ENCODE results near the gene LYPD8. TPM values are rescaled to one million over a fixed set of nuclear protein-coding genes. Genes with fewer than 3 reads are reported as not detected.

The LYPD8 gene
- total and polyA plus RNA-seq, 2 donors (not counting 3 experiments of a cell fraction or from before 2014, with no cell fraction given): not detected

DNA sequence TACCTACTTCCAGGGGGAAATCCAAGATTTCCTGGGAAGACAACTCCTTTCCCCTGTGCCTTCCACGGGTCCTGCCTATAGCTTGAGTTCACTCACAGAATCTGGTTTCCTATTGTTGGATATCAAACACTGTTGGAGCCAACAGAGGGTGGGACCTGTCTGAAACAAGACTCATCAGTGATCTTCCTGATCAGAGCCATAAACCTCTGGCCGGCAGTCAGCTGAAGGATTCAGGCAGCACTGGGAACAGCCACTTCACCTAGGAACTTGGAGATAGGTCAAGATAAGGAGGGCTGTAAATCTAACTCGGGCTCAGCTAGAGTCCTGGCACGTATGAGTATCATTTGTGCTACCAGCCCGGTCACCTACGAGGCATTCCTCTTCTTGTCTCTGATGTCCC, 46.9 kb upstream of the LYPD8 start:
- Histone ChIP-seq H3K36me3 (ENCODE audit: control insufficient read depth in 2 of 2, extremely low read depth in 1 of 2, insufficient read depth in 2 of 2, low read length in 2 of 2) (no peaks in the 10 kb centered on the region), H4K20me1 (replicated peaks; ENCODE audit: control insufficient read depth, extremely low read depth, insufficient read depth, low read length) (no peaks in the 10 kb centered on the region), H3K9ac (replicated peaks; ENCODE audit: extremely low read depth, insufficient read depth, low read length) (no peak overlapping the region), H2AFZ (ENCODE audit: low read depth, low read length) (no peak overlapping the region), H3K4me3 (replicated peaks in 1 of 3; ENCODE audit: insufficient read depth in 1 of 3, low read depth in 1 of 3, low read length in 3 of 3) (no peak overlapping the region), H3K9me3 (replicated peaks; ENCODE audit: control insufficient read depth, insufficient read depth, low read length) (no peaks in the 10 kb centered on the region), H3K4me2 (ENCODE audit: insufficient read depth, low read length) (no peak overlapping the region), H3K9me1 (replicated peaks; ENCODE audit: control insufficient read depth, extremely low read depth, insufficient read depth, low read length) (no peaks in the 10 kb centered on the region), H3K27ac (ENCODE audit: insufficient read depth, low read depth, low read length) (no peak overlapping the region), H3K79me2 (ENCODE audit: control insufficient read depth, insufficient read depth, low read length) (no peaks in the 10 kb centered on the region), H3K4me1 (ENCODE audit: control insufficient read depth, extremely low read depth, insufficient read depth, low read length) (peaks cover 2% of the 10 kb centered on the region), H3K27me3 (ENCODE audit: control insufficient read depth in 2 of 2, insufficient read depth in 2 of 2, low read length in 2 of 2) (no peaks in the 10 kb centered on the region)
- CTCF ChIA-PET: no interaction called here
- POLR2A ChIA-PET: no interaction called here
- dilution Hi-C loops (cut with MboI; ENCODE audit: extremely low pct_ligation_motif_present, low sequenced_read_pairs): no loop called here
- DNase-seq (ENCODE audit: low read depth, low spot score) (no peak), FAIRE-seq (no peak)
- no TSS peak for BruUV-seq (replicated peaks)
- TF ChIP-seq POLR2A (IDR thresholded peaks at IDR 0.05; ENCODE audit: low read depth, low read length): no peak
- TF ChIP-seq FOS (IDR thresholded peaks at IDR 0.05; ENCODE audit: borderline replicate concordance, insufficient read depth, low read length): no peak
- intact Hi-C loops (cut with micrococcal nuclease): no loop called here

- Histone ChIP-seq H3K4me3 (replicated peaks in 1 of 3; ENCODE audit: insufficient read depth in 1 of 3, low read depth in 1 of 3, low read length in 3 of 3) (no peak overlapping the region), H2AFZ (ENCODE audit: low read depth, low read length) (no peak overlapping the region), H3K9ac (replicated peaks; ENCODE audit: extremely low read depth, insufficient read depth, low read length) (no peak overlapping the region), H3K9me1 (replicated peaks; ENCODE audit: control insufficient read depth, extremely low read depth, insufficient read depth, low read length) (no peaks in the 10 kb centered on the region), H3K36me3 (ENCODE audit: control insufficient read depth in 2 of 2, extremely low read depth in 1 of 2, insufficient read depth in 2 of 2, low read length in 2 of 2) (no peaks in the 10 kb centered on the region), H3K79me2 (ENCODE audit: control insufficient read depth, insufficient read depth, low read length) (no peaks in the 10 kb centered on the region), H3K9me3 (replicated peaks; ENCODE audit: control insufficient read depth, insufficient read depth, low read length) (no peaks in the 10 kb centered on the region), H4K20me1 (replicated peaks; ENCODE audit: control insufficient read depth, extremely low read depth, insufficient read depth, low read length) (no peaks in the 10 kb centered on the region), H3K4me2 (ENCODE audit: insufficient read depth, low read length) (no peak overlapping the region), H3K27ac (ENCODE audit: insufficient read depth, low read depth, low read length) (no peak overlapping the region), H3K27me3 (ENCODE audit: control insufficient read depth in 2 of 2, insufficient read depth in 2 of 2, low read length in 2 of 2) (no peaks in the 10 kb centered on the region), H3K4me1 (ENCODE audit: control insufficient read depth, extremely low read depth, insufficient read depth, low read length) (peaks cover 1% of the 10 kb centered on the region)
- intact Hi-C loops (cut with micrococcal nuclease): no loop called here
- BruUV-seq (replicated peaks): no TSS peak
- FAIRE-seq (no peak), DNase-seq (ENCODE audit: low read depth, low spot score) (no peak)
- ChIA-PET CTCF (no interaction called here), POLR2A (no interaction called here)
- TF ChIP-seq GATA2 (IDR thresholded peaks at IDR 0.05; ENCODE audit: insufficient read depth, insufficient read length, low read depth, low read length) (no peak), EZH2 (IDR thresholded peaks at IDR 0.05; ENCODE audit: borderline replicate concordance, low read depth, low read length, severe bottlenecking) (no peak), POLR2AphosphoS5 (IDR thresholded peaks at IDR 0.05; ENCODE audit: insufficient read depth, low read depth, low read length) (no peak), JUN (IDR thresholded peaks at IDR 0.05; ENCODE audit: borderline replicate concordance, insufficient read depth, insufficient read length, low read depth) (no peak), MAX (IDR thresholded peaks at IDR 0.05; ENCODE audit: insufficient read depth, insufficient read length) (no peak), MYC (IDR thresholded peaks at IDR 0.05; ENCODE audit: low read depth, low read length) (no peak), POLR2A (IDR thresholded peaks at IDR 0.05; ENCODE audit: low read depth, low read length) (no peak), FOS (IDR thresholded peaks at IDR 0.05; ENCODE audit: borderline replicate concordance, insufficient read depth, low read length) (no peak)
- TF ChIP-seq, protein P1, sequence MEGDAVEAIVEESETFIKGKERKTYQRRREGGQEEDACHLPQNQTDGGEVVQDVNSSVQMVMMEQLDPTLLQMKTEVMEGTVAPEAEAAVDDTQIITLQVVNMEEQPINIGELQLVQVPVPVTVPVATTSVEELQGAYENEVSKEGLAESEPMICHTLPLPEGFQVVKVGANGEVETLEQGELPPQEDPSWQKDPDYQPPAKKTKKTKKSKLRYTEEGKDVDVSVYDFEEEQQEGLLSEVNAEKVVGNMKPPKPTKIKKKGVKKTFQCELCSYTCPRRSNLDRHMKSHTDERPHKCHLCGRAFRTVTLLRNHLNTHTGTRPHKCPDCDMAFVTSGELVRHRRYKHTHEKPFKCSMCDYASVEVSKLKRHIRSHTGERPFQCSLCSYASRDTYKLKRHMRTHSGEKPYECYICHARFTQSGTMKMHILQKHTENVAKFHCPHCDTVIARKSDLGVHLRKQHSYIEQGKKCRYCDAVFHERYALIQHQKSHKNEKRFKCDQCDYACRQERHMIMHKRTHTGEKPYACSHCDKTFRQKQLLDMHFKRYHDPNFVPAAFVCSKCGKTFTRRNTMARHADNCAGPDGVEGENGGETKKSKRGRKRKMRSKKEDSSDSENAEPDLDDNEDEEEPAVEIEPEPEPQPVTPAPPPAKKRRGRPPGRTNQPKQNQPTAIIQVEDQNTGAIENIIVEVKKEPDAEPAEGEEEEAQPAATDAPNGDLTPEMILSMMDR (IDR thresholded peaks at IDR 0.05; ENCODE audit: extremely low read depth in 1 of 2, insufficient read depth in 1 of 2, low read depth in 1 of 2, low read length in 2 of 2): no peak
- dilution Hi-C loops (cut with MboI; ENCODE audit: extremely low pct_ligation_motif_present, low sequenced_read_pairs): no loop called here
These were observed 44.9 kb upstream of the LYPD8 start for GRCh38 chr1:248800459-248800858.

Measured in endothelial cell of umbilical vein (primary cell).